Measurements from ENCODE around the gene MIOX.

DNA sequence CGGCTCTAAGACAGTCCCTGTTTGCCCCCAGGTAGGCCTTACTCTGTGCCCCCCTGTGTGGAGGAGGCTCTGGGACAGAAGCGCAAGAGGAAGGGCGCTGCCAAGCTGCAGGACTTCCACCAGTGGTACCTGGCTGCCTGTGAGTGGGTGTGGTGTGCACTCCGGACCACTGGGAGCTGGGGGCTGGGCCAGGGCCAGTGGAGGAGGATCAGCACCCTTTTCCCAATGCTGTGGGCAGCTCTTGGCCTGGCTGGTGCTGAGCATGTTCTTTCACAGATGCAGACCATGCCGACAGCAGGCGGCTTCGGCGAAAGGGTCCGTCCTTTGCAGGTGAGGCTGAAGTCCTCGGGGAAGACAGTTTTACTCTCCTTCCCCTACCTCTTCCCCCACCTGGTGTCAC, 35.1 kb downstream of the MIOX start:
- no peak for TF ChIP-seq EZH2 (IDR thresholded peaks at IDR 0.05)
- TF ChIP-seq, protein P1, sequence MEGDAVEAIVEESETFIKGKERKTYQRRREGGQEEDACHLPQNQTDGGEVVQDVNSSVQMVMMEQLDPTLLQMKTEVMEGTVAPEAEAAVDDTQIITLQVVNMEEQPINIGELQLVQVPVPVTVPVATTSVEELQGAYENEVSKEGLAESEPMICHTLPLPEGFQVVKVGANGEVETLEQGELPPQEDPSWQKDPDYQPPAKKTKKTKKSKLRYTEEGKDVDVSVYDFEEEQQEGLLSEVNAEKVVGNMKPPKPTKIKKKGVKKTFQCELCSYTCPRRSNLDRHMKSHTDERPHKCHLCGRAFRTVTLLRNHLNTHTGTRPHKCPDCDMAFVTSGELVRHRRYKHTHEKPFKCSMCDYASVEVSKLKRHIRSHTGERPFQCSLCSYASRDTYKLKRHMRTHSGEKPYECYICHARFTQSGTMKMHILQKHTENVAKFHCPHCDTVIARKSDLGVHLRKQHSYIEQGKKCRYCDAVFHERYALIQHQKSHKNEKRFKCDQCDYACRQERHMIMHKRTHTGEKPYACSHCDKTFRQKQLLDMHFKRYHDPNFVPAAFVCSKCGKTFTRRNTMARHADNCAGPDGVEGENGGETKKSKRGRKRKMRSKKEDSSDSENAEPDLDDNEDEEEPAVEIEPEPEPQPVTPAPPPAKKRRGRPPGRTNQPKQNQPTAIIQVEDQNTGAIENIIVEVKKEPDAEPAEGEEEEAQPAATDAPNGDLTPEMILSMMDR (IDR thresholded peaks at IDR 0.05 in 2 of 3, conservative IDR thresholded peaks at IDR 0.05 in 1 of 3; ENCODE audit: borderline replicate concordance in 1 of 3, insufficient read depth in 1 of 3, low read depth in 2 of 3, low read length in 2 of 3): no peak
